Activated naive CD4-positive, alpha-beta T cell (primary cell): ENCODE measurements around the gene AP2M1.
"Not testable (repeated sequence)": the region's sequence is repeated elsewhere in the genome, so short reads cannot be mapped to it uniquely, and the experiment has no call there.

Source experiments
- DNase-seq, 4 experiments: peaks; one replicate each; lab custom pipeline; 2025; lab: John Stamatoyannopoulos, UW

The AP2M1 gene

GRCh38 chr3:184157206-184157605, 17.4 kb upstream of the AP2M1 start:
- no peak for DNase-seq

- no peak for DNase-seq
Measured at GRCh38 chr3:184158404-184158803, 16.3 kb upstream of the AP2M1 start.

DNA sequence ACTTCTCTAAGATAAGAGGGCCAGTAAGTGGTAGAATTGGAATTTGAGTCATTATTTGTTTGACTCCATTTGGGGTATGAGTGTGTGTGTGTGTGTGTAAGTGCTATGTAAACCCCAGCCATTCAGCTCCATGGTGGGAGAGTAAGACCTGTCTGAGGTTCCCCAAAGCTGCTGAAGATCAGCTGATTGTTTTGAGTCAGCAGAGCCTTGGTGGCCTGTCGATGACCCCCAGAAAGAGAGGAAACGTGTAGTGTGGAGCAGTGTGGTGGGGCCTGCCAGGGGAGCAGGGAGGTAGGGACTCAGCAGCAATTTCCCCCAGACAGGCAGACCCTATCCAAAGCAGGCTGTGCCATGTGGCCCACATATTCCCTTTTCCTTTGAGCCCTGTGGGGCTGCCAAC, 14.2 kb upstream of the AP2M1 start:
- DNase-seq = no peak

- not testable (repeated sequence) for DNase-seq
Measured at GRCh38 chr3:184162571-184163070, 12.0 kb upstream of the AP2M1 start.

- DNase-seq = no peak
Measured at GRCh38 chr3:184164648-184165330, 9.9 kb upstream of the AP2M1 start.

- no peak for DNase-seq
Measured at GRCh38 chr3:184165543-184165942, 9.1 kb upstream of the AP2M1 start.

GRCh38 chr3:184166671-184167070, 8.0 kb upstream of the AP2M1 start:
- DNase-seq = no peak

DNA sequence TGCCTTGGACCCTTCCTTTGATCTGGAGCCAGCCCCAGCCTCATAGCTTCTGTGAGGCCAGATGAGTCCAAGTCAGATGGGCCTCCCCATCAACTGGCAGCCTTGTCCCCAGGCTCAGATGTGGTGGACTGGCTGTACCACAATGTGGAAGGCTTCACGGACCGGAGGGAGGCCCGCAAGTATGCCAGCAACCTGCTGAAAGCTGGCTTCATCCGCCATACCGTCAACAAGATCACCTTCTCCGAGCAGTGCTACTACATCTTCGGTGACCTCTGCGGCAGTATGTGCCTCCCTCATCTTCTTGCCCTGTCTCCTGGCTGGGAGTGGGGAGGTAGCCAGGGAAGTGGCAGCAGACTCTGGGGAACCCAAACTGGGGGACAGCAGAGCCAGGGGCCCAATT, 6.9 kb upstream of the AP2M1 start:
- no peak for DNase-seq

- DNase-seq = no peak
Measured at GRCh38 chr3:184168363-184169120, 6.1 kb upstream of the AP2M1 start.

DNA sequence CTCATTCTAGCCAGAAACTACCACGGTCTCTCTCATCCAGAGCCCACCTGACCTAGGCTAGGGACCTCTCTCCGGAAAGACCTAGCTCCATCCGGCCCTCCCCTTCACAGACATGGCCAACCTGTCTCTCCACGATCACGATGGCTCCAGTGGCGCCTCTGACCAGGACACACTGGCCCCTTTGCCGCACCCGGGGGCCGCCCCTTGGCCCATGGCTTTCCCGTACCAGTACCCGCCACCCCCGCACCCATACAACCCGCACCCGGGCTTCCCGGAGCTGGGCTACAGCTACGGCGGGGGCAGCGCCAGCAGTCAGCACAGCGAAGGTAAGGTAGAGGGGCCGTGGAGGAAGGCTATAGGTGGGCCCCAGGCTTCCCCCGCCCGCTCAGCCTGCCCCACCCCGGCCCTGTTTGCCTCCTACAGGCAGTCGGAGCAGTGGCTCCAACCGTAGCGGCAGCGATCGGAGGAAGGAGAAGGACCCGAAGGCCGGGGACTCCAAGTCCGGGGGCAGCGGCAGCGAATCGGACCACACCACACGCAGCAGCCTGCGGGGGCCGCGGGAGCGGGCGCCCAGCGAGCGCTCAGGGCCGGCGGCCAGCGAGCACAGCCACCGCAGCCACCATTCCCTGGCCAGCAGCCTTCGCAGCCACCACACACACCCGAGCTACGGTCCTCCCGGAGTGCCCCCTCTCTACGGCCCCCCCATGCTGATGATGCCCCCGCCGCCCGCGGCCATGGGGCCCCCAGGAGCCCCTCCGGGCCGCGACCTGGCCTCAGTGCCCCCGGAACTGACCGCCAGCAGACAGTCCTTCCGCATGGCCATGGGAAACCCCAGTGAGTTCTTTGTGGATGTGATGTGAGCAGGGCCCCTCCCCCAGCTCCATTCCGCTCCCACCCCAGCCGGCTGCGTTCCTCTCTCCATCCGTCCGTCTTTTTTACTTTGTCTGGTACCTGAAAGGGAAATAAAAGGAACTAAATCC, 4.5 kb upstream of the AP2M1 start:
- DNase-seq = no peak

DNA sequence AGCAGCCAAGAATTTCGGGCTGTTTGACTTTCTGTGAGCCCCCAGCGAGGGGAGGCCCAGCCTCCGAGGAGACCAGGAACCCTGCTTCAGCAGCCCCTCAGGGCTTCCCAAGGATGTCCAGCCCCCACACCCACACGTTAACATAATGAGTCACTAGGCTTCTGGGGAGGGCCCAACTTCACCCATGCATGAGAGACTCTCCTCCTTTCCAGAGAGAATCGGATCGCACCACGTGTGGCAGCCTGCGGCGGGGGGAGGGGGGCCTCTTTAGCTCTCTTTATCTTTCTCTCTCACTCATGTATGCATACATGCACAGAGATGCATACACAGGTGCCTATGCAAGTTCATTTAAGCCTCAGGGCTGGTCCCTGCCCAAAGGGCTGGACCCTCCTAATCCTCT, 3.1 kb upstream of the AP2M1 start:
- DNase-seq = no peak

- DNase-seq = no peak
Measured at GRCh38 chr3:184172681-184173373, 1.8 kb upstream of the AP2M1 start.

DNA sequence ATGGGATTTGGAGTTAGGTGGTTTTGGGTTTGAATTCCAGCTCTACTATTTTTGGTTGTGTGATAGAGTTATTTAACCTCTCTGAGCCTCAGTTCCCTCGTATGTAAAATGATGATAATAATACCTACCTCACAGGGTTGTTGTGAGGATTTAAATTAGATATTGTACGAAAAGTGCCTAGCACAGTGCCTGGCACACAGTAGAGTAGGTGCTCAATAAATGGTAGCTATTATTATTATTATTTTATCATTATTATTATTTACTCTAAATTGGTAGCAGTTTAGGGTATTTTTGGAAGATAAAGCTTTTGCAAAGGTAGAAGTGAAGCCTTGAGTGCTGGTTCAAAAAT, 1.3 kb upstream of the AP2M1 start:
- no peak for DNase-seq

DNA sequence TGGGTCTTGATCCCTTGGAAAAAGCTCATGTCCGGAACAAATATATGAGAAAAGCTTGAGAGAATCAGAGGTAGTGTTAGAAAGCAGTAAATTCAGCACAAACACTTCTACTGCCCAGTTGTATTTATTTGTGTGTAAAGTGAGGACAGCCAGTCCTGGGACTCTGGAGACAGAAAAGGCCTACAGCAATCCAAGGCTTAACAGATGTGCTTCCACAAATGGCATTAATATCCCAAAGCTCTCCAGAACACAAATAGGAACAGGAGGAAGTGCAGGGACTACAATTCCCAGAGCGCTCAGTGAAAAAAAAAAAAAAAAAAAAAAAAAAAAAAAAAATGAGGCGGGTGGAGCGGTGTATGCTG, 390 bp upstream of the AP2M1 start:
- no peak for DNase-seq

DNA sequence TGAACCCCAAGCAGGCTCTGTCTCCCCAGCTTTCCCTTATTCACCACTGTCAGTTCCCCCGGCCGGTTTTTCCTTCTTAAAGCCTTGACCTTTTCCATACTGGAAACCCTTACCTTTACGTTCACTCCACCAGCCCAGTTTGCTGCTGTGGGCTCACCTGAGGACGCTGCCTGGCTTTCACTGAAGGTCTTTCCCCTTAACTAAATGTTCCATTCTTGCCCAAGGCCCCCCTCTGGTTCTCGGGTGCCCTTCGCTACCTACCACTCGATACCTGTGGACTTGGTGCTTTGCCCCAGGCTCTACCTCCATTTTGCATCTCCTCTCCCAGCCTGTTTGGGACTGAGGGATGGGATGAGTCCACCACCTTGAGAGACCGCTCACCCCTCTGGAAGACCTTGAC, 851 bp downstream of the AP2M1 start:
- DNase-seq = no peak

GRCh38 chr3:184175981-184176376, 1.3 kb downstream of the AP2M1 start:
- DNase-seq = no peak

- no peak for DNase-seq
Measured at GRCh38 chr3:184176377-184177330, 2.0 kb downstream of the AP2M1 start.

GRCh38 chr3:184177331-184177731, 2.7 kb downstream of the AP2M1 start:
- no peak for DNase-seq

GRCh38 chr3:184177767-184178306, 3.2 kb downstream of the AP2M1 start:
- DNase-seq = no peak

- DNase-seq = no peak
Measured at GRCh38 chr3:184178521-184179138, 4.0 kb downstream of the AP2M1 start.
